ENCODE results near the gene CCDC167. TPM values are rescaled to one million over a fixed set of nuclear protein-coding genes. Genes with fewer than 3 reads are reported as not detected.

The CCDC167 gene
- total RNA-seq, 1 experiment from 2014 or later, result 19.6 TPM

GRCh38 chr6:37512400-37513011, 12.8 kb upstream of the CCDC167 start:
- Histone ChIP-seq H3K9ac (ENCODE audit: low read length) (no peak overlapping the region), H2AFZ (ENCODE audit: low read length) (no peak overlapping the region), H3K27ac (ENCODE audit: low read length) (no peak overlapping the region), H3K4me3 (ENCODE audit: low read length) (no peak overlapping the region), H3K4me2 (ENCODE audit: low read depth, low read length, poor library complexity, severe bottlenecking) (no peak overlapping the region), H3K4me1 (ENCODE audit: low read length) (peaks cover 3% of the 10 kb centered on the region; the same call in 1 of the 2 replicates), H3K36me3 (ENCODE audit: insufficient read depth, low read length) (no peaks in the 10 kb centered on the region), H3K9me3 (ENCODE audit: low read length) (no peaks in the 10 kb centered on the region), H3K9me2 (replicated peaks; ENCODE audit: insufficient read depth, low read length) (no peaks in the 10 kb centered on the region), H4K20me1 (ENCODE audit: insufficient read depth, low read depth, low read length) (no peaks in the 10 kb centered on the region), H3K79me2 (ENCODE audit: low read length) (no peaks in the 10 kb centered on the region), H3K27me3 (ENCODE audit: low read length) (no peaks in the 10 kb centered on the region)
- DNase-seq, result no peak

GRCh38 chr6:37511910-37512399, 12.3 kb upstream of the CCDC167 start:
- no peaks in the 10 kb centered on the region for H3K36me3 ChIP-seq (ENCODE audit: insufficient read depth, low read length)
- no peaks in the 10 kb centered on the region for H3K79me2 ChIP-seq (ENCODE audit: low read length)
- no peak overlapping the region for H2AFZ ChIP-seq (ENCODE audit: low read length)
- H3K4me3 ChIP-seq (ENCODE audit: low read length), result no peak overlapping the region
- H3K9me2 ChIP-seq (replicated peaks; ENCODE audit: insufficient read depth, low read length), result no peaks in the 10 kb centered on the region
- H3K4me1 ChIP-seq (ENCODE audit: low read length), result peaks cover 3% of the 10 kb centered on the region; the same call in 1 of the 2 replicates
- H4K20me1 ChIP-seq (ENCODE audit: insufficient read depth, low read depth, low read length), result no peaks in the 10 kb centered on the region
- no peaks in the 10 kb centered on the region for H3K27me3 ChIP-seq (ENCODE audit: low read length)
- H3K27ac ChIP-seq (ENCODE audit: low read length), result no peak overlapping the region
- H3K9me3 ChIP-seq (ENCODE audit: low read length), result no peaks in the 10 kb centered on the region
- H3K4me2 ChIP-seq (ENCODE audit: low read depth, low read length, poor library complexity, severe bottlenecking), result no peak overlapping the region
- no peak for DNase-seq
- H3K9ac ChIP-seq (ENCODE audit: low read length), result no peak overlapping the region

GRCh38 chr6:37511201-37511600, 11.5 kb upstream of the CCDC167 start:
- Histone ChIP-seq H3K27ac (ENCODE audit: low read length) (no peak overlapping the region), H3K9ac (ENCODE audit: low read length) (no peak overlapping the region), H3K9me2 (replicated peaks; ENCODE audit: insufficient read depth, low read length) (no peaks in the 10 kb centered on the region), H3K4me2 (ENCODE audit: low read depth, low read length, poor library complexity, severe bottlenecking) (no peak overlapping the region), H3K36me3 (ENCODE audit: insufficient read depth, low read length) (no peaks in the 10 kb centered on the region), H3K27me3 (ENCODE audit: low read length) (no peaks in the 10 kb centered on the region), H2AFZ (ENCODE audit: low read length) (no peak overlapping the region), H3K79me2 (ENCODE audit: low read length) (no peaks in the 10 kb centered on the region), H3K4me3 (ENCODE audit: low read length) (no peak overlapping the region), H3K4me1 (ENCODE audit: low read length) (no peaks in the 10 kb centered on the region), H4K20me1 (ENCODE audit: insufficient read depth, low read depth, low read length) (no peaks in the 10 kb centered on the region), H3K9me3 (ENCODE audit: low read length) (no peaks in the 10 kb centered on the region)
- DNase-seq, result no peak

GRCh38 chr6:37507690-37508421, 8.2 kb upstream of the CCDC167 start:
- H3K27me3 ChIP-seq (ENCODE audit: low read length), result no peaks in the 10 kb centered on the region
- H3K9me2 ChIP-seq (replicated peaks; ENCODE audit: insufficient read depth, low read length), result no peaks in the 10 kb centered on the region
- H3K4me2 ChIP-seq (ENCODE audit: low read depth, low read length, poor library complexity, severe bottlenecking), result no peak overlapping the region
- no peak overlapping the region for H2AFZ ChIP-seq (ENCODE audit: low read length)
- H3K27ac ChIP-seq (ENCODE audit: low read length), result no peak overlapping the region
- H3K4me3 ChIP-seq (ENCODE audit: low read length), result no peak overlapping the region
- no peaks in the 10 kb centered on the region for H3K36me3 ChIP-seq (ENCODE audit: insufficient read depth, low read length)
- no peak for DNase-seq
- peaks cover 16% of the 10 kb centered on the region for H3K4me1 ChIP-seq (ENCODE audit: low read length)
- H3K9me3 ChIP-seq (ENCODE audit: low read length), result no peaks in the 10 kb centered on the region
- no peak overlapping the region for H3K9ac ChIP-seq (ENCODE audit: low read length)
- H4K20me1 ChIP-seq (ENCODE audit: insufficient read depth, low read depth, low read length), result no peaks in the 10 kb centered on the region
- no peaks in the 10 kb centered on the region for H3K79me2 ChIP-seq (ENCODE audit: low read length)

GRCh38 chr6:37507077-37507476, 7.4 kb upstream of the CCDC167 start:
- Histone ChIP-seq H3K27ac (ENCODE audit: low read length) (no peak overlapping the region), H3K36me3 (ENCODE audit: insufficient read depth, low read length) (no peaks in the 10 kb centered on the region), H3K27me3 (ENCODE audit: low read length) (no peaks in the 10 kb centered on the region), H3K4me2 (ENCODE audit: low read depth, low read length, poor library complexity, severe bottlenecking) (no peak overlapping the region), H2AFZ (ENCODE audit: low read length) (no peak overlapping the region), H3K79me2 (ENCODE audit: low read length) (no peaks in the 10 kb centered on the region), H3K9me2 (replicated peaks; ENCODE audit: insufficient read depth, low read length) (no peaks in the 10 kb centered on the region), H3K9ac (ENCODE audit: low read length) (no peak overlapping the region), H3K4me1 (ENCODE audit: low read length) (peaks cover 17% of the 10 kb centered on the region), H3K4me3 (ENCODE audit: low read length) (no peak overlapping the region), H4K20me1 (ENCODE audit: insufficient read depth, low read depth, low read length) (no peaks in the 10 kb centered on the region), H3K9me3 (ENCODE audit: low read length) (no peaks in the 10 kb centered on the region)
- DNase-seq, result no peak

GRCh38 chr6:37506479-37506878, 6.8 kb upstream of the CCDC167 start:
- Histone ChIP-seq H3K36me3 (ENCODE audit: insufficient read depth, low read length) (no peaks in the 10 kb centered on the region), H3K9me2 (replicated peaks; ENCODE audit: insufficient read depth, low read length) (no peaks in the 10 kb centered on the region), H3K4me3 (ENCODE audit: low read length) (no peak overlapping the region), H3K4me1 (ENCODE audit: low read length) (peaks cover 17% of the 10 kb centered on the region), H3K9ac (ENCODE audit: low read length) (no peak overlapping the region), H3K79me2 (ENCODE audit: low read length) (no peaks in the 10 kb centered on the region), H3K9me3 (ENCODE audit: low read length) (no peaks in the 10 kb centered on the region), H3K27ac (ENCODE audit: low read length) (no peak overlapping the region), H3K27me3 (ENCODE audit: low read length) (no peaks in the 10 kb centered on the region), H2AFZ (ENCODE audit: low read length) (no peak overlapping the region), H4K20me1 (ENCODE audit: insufficient read depth, low read depth, low read length) (no peaks in the 10 kb centered on the region), H3K4me2 (ENCODE audit: low read depth, low read length, poor library complexity, severe bottlenecking) (no peak overlapping the region)
- DNase-seq, result no peak

- no peaks in the 10 kb centered on the region for H3K36me3 ChIP-seq (ENCODE audit: insufficient read depth, low read length)
- H3K79me2 ChIP-seq (ENCODE audit: low read length), result peaks cover 4% of the 10 kb centered on the region; the same call in 1 of the 2 replicates
- no peaks in the 10 kb centered on the region for H4K20me1 ChIP-seq (ENCODE audit: insufficient read depth, low read depth, low read length)
- DNase-seq, result peak; percentile 52
- H3K27me3 ChIP-seq (ENCODE audit: low read length), result no peaks in the 10 kb centered on the region
- H3K9me2 ChIP-seq (replicated peaks; ENCODE audit: insufficient read depth, low read length), result no peaks in the 10 kb centered on the region
- peaks cover 23% of the 10 kb centered on the region for H3K4me1 ChIP-seq (ENCODE audit: low read length)
- H3K27ac ChIP-seq (ENCODE audit: low read length), result no peak overlapping the region
- H3K9me3 ChIP-seq (ENCODE audit: low read length), result no peaks in the 10 kb centered on the region
- H3K4me2 ChIP-seq (ENCODE audit: low read depth, low read length, poor library complexity, severe bottlenecking), result peak overlapping the region; percentile 11
- H2AFZ ChIP-seq (ENCODE audit: low read length), result no peak overlapping the region; the same call in 1 of the 2 replicates
- no peak overlapping the region; the same call in 1 of the 2 replicates for H3K9ac ChIP-seq (ENCODE audit: low read length)
- no peak overlapping the region; the same call in 1 of the 2 replicates for H3K4me3 ChIP-seq (ENCODE audit: low read length)
Observed at GRCh38 chr6:37504024-37504423, 4.3 kb upstream of the CCDC167 start.

- H3K36me3 ChIP-seq (ENCODE audit: insufficient read depth, low read length), result no peaks in the 10 kb centered on the region
- H2AFZ ChIP-seq (ENCODE audit: low read length), result no peak overlapping the region; the same call in 1 of the 2 replicates
- no peaks in the 10 kb centered on the region for H3K27me3 ChIP-seq (ENCODE audit: low read length)
- no peak for DNase-seq
- H3K9me3 ChIP-seq (ENCODE audit: low read length), result no peaks in the 10 kb centered on the region
- no peak overlapping the region for H3K27ac ChIP-seq (ENCODE audit: low read length)
- peaks cover 8% of the 10 kb centered on the region; the same call in 1 of the 2 replicates for H3K79me2 ChIP-seq (ENCODE audit: low read length)
- peaks cover 29% of the 10 kb centered on the region for H3K4me1 ChIP-seq (ENCODE audit: low read length)
- H3K9ac ChIP-seq (ENCODE audit: low read length), result no peak overlapping the region; the same call in 1 of the 2 replicates
- H3K4me2 ChIP-seq (ENCODE audit: low read depth, low read length, poor library complexity, severe bottlenecking), result peak overlapping the region; percentile 11
- H4K20me1 ChIP-seq (ENCODE audit: insufficient read depth, low read depth, low read length), result no peaks in the 10 kb centered on the region
- no peak overlapping the region; the same call in 1 of the 2 replicates for H3K4me3 ChIP-seq (ENCODE audit: low read length)
- H3K9me2 ChIP-seq (replicated peaks; ENCODE audit: insufficient read depth, low read length), result no peaks in the 10 kb centered on the region
Observed at GRCh38 chr6:37503309-37503965, 3.7 kb upstream of the CCDC167 start.
